ENCODE results near the gene MAP7D2.

Gene MAP7D2

GRCh38 chrX:19990151-19990555 lies 126.6 kb downstream of the MAP7D2 start:
- no peaks in the 10 kb centered on the region for H3K9me3 Mint-ChIP-seq
- ATAC-seq (peak; percentile 29), DNase-seq (ENCODE audit: low spot score in 2 of 2) (no peak)
- H3K36me3 Mint-ChIP-seq: no peaks in the 10 kb centered on the region
- peak overlapping the region; percentile 81 for H3K27ac Mint-ChIP-seq
- H3K4me1 Mint-ChIP-seq: peaks cover 20% of the 10 kb centered on the region
- H3K4me3 Mint-ChIP-seq: peak overlapping the region; percentile 77

- ATAC-seq (no peak), DNase-seq (ENCODE audit: low spot score in 2 of 2) (no peak)
- H3K27ac Mint-ChIP-seq: no peak overlapping the region
- no peaks in the 10 kb centered on the region for H3K9me3 Mint-ChIP-seq
- H3K36me3 Mint-ChIP-seq: no peaks in the 10 kb centered on the region
- H3K4me1 Mint-ChIP-seq: peaks cover 20% of the 10 kb centered on the region
- no peak overlapping the region for H3K4me3 Mint-ChIP-seq
These were observed 128.9 kb downstream of the MAP7D2 start for GRCh38 chrX:19987856-19988255.

- Mint-ChIP-seq H3K4me1 (peaks cover 22% of the 10 kb centered on the region), H3K36me3 (no peaks in the 10 kb centered on the region), H3K27ac (peak overlapping the region; percentile 70), H3K9me3 (no peaks in the 10 kb centered on the region), H3K4me3 (no peak overlapping the region)
- DNase-seq (ENCODE audit: low spot score in 2 of 2): no peak
- ATAC-seq: no peak
These were observed 130.2 kb downstream of the MAP7D2 start for GRCh38 chrX:19986531-19986930.

- Mint-ChIP-seq H3K36me3 (peaks cover 6% of the 10 kb centered on the region), H3K9me3 (peaks cover 3% of the 10 kb centered on the region), H3K27ac (peak overlapping the region; percentile 15), H3K4me3 (no peak overlapping the region), H3K4me1 (peaks cover 18% of the 10 kb centered on the region)
- ATAC-seq (no peak), DNase-seq (ENCODE audit: low spot score in 2 of 2) (no peak)
These were observed 134.8 kb downstream of the MAP7D2 start for GRCh38 chrX:19981947-19982346.

- Mint-ChIP-seq H3K4me1 (peaks cover 17% of the 10 kb centered on the region), H3K9me3 (peaks cover 3% of the 10 kb centered on the region), H3K4me3 (no peak overlapping the region), H3K36me3 (peaks cover 9% of the 10 kb centered on the region), H3K27ac (no peak overlapping the region)
- ATAC-seq: no peak
- DNase-seq (ENCODE audit: low spot score in 2 of 2): no peak
These were observed 140.9 kb downstream of the MAP7D2 start for GRCh38 chrX:19975845-19976244.

- H3K36me3 Mint-ChIP-seq: peaks cover 9% of the 10 kb centered on the region
- ATAC-seq (peak; percentile 57), DNase-seq (ENCODE audit: low spot score in 2 of 2) (no peak)
- H3K4me3 Mint-ChIP-seq: no peak overlapping the region
- H3K27ac Mint-ChIP-seq: no peak overlapping the region
- no peaks in the 10 kb centered on the region for H3K9me3 Mint-ChIP-seq
- H3K4me1 Mint-ChIP-seq: peaks cover 17% of the 10 kb centered on the region
These were observed 143.7 kb downstream of the MAP7D2 start for GRCh38 chrX:19972984-19973383.

GRCh38 chrX:19968276-19968675 lies 148.4 kb downstream of the MAP7D2 start:
- H3K4me3 Mint-ChIP-seq: no peak overlapping the region
- H3K4me1 Mint-ChIP-seq: peaks cover 5% of the 10 kb centered on the region
- H3K27ac Mint-ChIP-seq: no peak overlapping the region
- peaks cover 14% of the 10 kb centered on the region for H3K36me3 Mint-ChIP-seq
- no peak for ATAC-seq
- no peak for DNase-seq (ENCODE audit: low spot score in 2 of 2)
- no peaks in the 10 kb centered on the region for H3K9me3 Mint-ChIP-seq

- H3K36me3 Mint-ChIP-seq: peaks cover 21% of the 10 kb centered on the region
- H3K27ac Mint-ChIP-seq: no peak overlapping the region
- H3K9me3 Mint-ChIP-seq: no peaks in the 10 kb centered on the region
- ATAC-seq (no peak), DNase-seq (ENCODE audit: low spot score in 2 of 2) (no peak)
- H3K4me3 Mint-ChIP-seq: no peak overlapping the region
- peaks cover 7% of the 10 kb centered on the region for H3K4me1 Mint-ChIP-seq
These were observed 150.7 kb downstream of the MAP7D2 start for GRCh38 chrX:19966056-19966455.

GRCh38 chrX:19964017-19964710 lies 152.5 kb downstream of the MAP7D2 start:
- DNase-seq (ENCODE audit: low spot score in 2 of 2) (peak in 1 of 2 donors; percentile 49), ATAC-seq (peak; percentile 94)
- no peak overlapping the region for H3K4me3 Mint-ChIP-seq
- H3K27ac Mint-ChIP-seq: no peak overlapping the region
- no peaks in the 10 kb centered on the region for H3K9me3 Mint-ChIP-seq
- H3K36me3 Mint-ChIP-seq: peaks cover 21% of the 10 kb centered on the region
- H3K4me1 Mint-ChIP-seq: peaks cover 12% of the 10 kb centered on the region

- Mint-ChIP-seq H3K36me3 (peaks cover 21% of the 10 kb centered on the region), H3K9me3 (no peaks in the 10 kb centered on the region), H3K4me3 (no peak overlapping the region), H3K27ac (no peak overlapping the region), H3K4me1 (peaks cover 12% of the 10 kb centered on the region)
- ATAC-seq (no peak), DNase-seq (ENCODE audit: low spot score in 2 of 2) (no peak)
These were observed 155.8 kb downstream of the MAP7D2 start for GRCh38 chrX:19960913-19961312.

- H3K4me1 Mint-ChIP-seq: peaks cover 7% of the 10 kb centered on the region
- H3K4me3 Mint-ChIP-seq: no peak overlapping the region
- H3K9me3 Mint-ChIP-seq: no peaks in the 10 kb centered on the region
- ATAC-seq: no peak
- H3K36me3 Mint-ChIP-seq: peaks cover 7% of the 10 kb centered on the region
- no peak overlapping the region for H3K27ac Mint-ChIP-seq
- DNase-seq (ENCODE audit: low spot score in 2 of 2): no peak
These were observed 157.9 kb downstream of the MAP7D2 start for GRCh38 chrX:19958552-19959486.

- no peak for DNase-seq (ENCODE audit: low spot score in 2 of 2)
- no peak overlapping the region for H3K4me3 Mint-ChIP-seq
- H3K4me1 Mint-ChIP-seq: peaks cover 7% of the 10 kb centered on the region
- no peak overlapping the region for H3K27ac Mint-ChIP-seq
- peaks cover 5% of the 10 kb centered on the region for H3K36me3 Mint-ChIP-seq
- no peaks in the 10 kb centered on the region for H3K9me3 Mint-ChIP-seq
- ATAC-seq: no peak
These were observed 159.8 kb downstream of the MAP7D2 start for GRCh38 chrX:19956923-19957322.

All from stimulated activated effector memory CD8-positive, alpha-beta T cell treated with anti-CD3 and anti-CD28 coated beads, Interleukin-12 subunit alpha, Interleukin-12 subunit beta, amount 100 ng/mL, for 72 hours (primary cell).